HG02981 (cell line): ENCODE data around the gene PPP4C.
"Not testable (repeated sequence)": the region's sequence is repeated elsewhere in the genome, so short reads cannot be mapped to it uniquely, and the experiment has no call there.

Experiments used
- ATAC-seq: cut with Tn5 transposase; IDR thresholded peaks from one replicate; pipeline ENCODE4 v1.9.1; 2021; ENCODE audit warnings: mild to moderate bottlenecking, moderate library complexity; ENCODE audit not compliant: unreplicated experiment

The PPP4C gene

GRCh38 chr16:30122604-30123160 lies 46.9 kb downstream of the PPP4C start:
- ATAC-seq, result no peak

GRCh38 chr16:30124985-30125379 lies 49.2 kb downstream of the PPP4C start:
- ATAC-seq, result no peak

GRCh38 chr16:30125690-30126089 lies 49.9 kb downstream of the PPP4C start:
- ATAC-seq, result not testable (repeated sequence)

- no peak for ATAC-seq
Measured at GRCh38 chr16:30127993-30128392, 52.2 kb downstream of the PPP4C start.

- no peak for ATAC-seq
Measured at GRCh38 chr16:30131869-30132475, 56.2 kb downstream of the PPP4C start.

GRCh38 chr16:30132591-30132990 lies 56.8 kb downstream of the PPP4C start:
- no peak for ATAC-seq
